ENCODE results near the gene RUNDC1.

Gene RUNDC1

DNA sequence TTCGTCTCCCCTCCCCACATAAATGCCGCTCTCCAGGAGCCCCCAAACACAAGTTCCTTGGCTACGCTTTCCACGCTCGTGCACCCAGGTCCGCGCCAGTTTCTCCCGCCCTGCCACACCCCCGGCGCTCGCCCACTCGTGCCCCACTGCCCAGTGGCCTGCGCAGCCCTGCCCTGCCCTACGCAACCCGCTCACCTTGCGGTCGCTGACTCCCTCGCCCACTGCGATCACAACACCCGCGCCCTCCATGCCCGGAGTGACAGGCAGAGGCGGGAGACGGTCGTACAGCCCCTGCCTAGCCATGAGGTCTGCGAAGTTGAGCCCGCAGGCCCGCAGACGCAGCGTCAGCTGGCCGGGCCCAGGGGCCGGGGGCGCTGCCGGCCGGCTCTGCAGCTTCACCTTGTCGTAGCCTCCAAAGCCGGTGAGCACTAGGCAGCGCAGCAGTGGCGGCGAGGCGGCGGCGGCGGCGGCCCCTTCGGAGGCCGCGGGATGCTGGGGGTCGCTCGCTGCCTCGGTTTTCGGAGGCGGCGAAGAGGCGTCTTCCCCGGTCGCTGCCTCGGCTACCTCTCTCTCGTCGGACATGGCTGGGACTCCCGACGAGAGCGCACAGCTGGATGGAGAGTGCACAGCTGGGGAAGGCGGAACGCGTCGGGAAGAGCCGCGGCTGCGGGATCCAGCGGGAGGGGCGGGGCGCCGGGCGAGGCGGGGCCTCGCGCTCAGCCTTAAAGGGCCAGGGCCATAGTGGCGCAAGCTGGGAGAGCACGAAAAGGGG, 41.6 kb downstream of the RUNDC1 start, which contains the start of gene VAT1:
TSS of gene VAT1 (minus strand) at position 645 of the 772 bp plus-strand sequence. CDS start at position 582, 63 bp downstream.
- Histone ChIP-seq H3K4me3 (ENCODE audit: low read length) (peak within 1 kb of the TSS; percentile 99), H3K27me3 (replicated peaks; ENCODE audit: control insufficient read depth, insufficient read depth, low read length) (no peaks in the 10 kb centered on the region), H3K9ac (ENCODE audit: low read length) (peak within 1 kb of the TSS; percentile 98), H3K9me3 (ENCODE audit: control insufficient read depth, low read length) (no peaks in the 10 kb centered on the region), H3K36me3 (ENCODE audit: control insufficient read depth, insufficient read depth, low read length, severe bottlenecking) (peaks cover 16% of the 10 kb centered on the region), H3K4me1 (ENCODE audit: control insufficient read depth, insufficient read depth, low read length) (peaks cover 30% of the 10 kb centered on the region)
- DNase-seq (ENCODE audit: low read depth) = peak; percentile 92

DNA sequence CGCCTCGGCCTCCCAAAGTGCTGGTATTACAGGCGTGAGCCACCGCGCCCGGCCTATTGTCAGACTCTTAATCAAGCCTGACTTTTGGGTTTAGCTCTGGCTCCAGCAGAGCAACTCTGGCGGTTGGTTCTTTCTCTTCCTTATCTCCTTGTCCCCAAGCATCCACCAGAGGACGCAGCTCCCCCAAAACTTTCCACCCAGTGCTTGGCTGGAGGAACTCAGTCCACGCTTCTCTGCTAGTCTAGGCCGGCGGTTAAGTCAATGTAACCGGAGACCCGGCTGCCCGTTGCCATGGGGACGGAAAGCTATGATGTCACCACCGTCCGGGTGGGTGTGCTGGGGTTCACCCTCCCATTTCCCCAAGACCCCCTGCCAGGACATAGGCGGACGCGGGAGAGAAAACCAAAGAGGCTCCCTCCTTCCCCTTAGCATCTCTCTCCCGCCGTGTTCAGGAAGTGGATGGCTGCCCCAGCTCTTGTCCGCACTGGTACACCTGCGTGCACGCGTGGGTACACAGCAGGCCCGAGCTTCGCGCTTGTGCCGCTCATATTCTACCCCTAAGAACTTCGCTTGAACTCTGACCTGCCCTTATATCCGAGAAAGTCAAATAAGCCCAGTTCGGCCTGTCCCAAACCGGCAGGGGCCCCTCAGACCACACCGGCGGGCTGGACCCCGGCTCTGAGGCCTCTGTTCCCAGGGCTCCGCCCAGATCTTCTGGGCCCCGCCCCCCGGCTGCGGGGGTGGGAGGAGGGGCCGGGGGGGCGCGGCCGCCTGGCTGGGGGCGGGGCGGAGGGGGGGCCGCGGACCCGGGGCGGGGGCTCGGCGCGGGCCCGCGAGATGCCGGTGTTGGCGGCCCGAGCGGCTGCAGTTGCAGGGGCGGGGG, 44.3 kb downstream of the RUNDC1 start, which contains the start of gene RND2:
TSS of gene RND2 (plus strand) at position 825 of the 883 bp plus-strand sequence. CDS start 117 bp downstream, outside the sequence.
- H3K27me3 ChIP-seq (replicated peaks; ENCODE audit: control insufficient read depth, insufficient read depth, low read length) = no peaks in the 10 kb centered on the region
- DNase-seq (ENCODE audit: low read depth) = peak; percentile 98
- no peaks in the 10 kb centered on the region for H3K36me3 ChIP-seq (ENCODE audit: control insufficient read depth, insufficient read depth, low read length, severe bottlenecking)
- peaks cover 15% of the 10 kb centered on the region for H3K4me1 ChIP-seq (ENCODE audit: control insufficient read depth, insufficient read depth, low read length)
- peak within 1 kb of the TSS; percentile 69 for H3K9ac ChIP-seq (ENCODE audit: low read length)
- H3K9me3 ChIP-seq (ENCODE audit: control insufficient read depth, low read length) = no peaks in the 10 kb centered on the region
- H3K4me3 ChIP-seq (ENCODE audit: low read length) = peak within 1 kb of the TSS; percentile 81

DNA sequence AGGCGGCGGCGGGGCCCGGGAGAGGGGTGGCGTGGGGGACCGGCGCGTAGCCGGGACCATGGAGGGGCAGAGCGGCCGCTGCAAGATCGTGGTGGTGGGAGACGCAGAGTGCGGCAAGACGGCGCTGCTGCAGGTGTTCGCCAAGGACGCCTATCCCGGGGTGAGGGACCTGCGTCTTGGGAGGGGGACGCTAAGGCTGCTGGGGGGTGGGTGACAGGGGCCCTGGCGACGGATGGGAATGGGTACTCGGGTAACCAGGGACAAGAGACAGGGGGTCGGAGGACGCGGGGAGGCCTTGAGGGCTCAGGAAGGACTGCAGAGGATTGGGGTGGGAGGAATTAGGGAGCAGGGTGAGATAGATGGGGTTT, 44.9 kb downstream of the RUNDC1 start:
- Histone ChIP-seq H3K4me3 (ENCODE audit: low read length) (no peak overlapping the region), H3K4me1 (ENCODE audit: control insufficient read depth, insufficient read depth, low read length) (peaks cover 14% of the 10 kb centered on the region), H3K27me3 (replicated peaks; ENCODE audit: control insufficient read depth, insufficient read depth, low read length) (no peaks in the 10 kb centered on the region), H3K36me3 (ENCODE audit: control insufficient read depth, insufficient read depth, low read length, severe bottlenecking) (no peaks in the 10 kb centered on the region), H3K9ac (ENCODE audit: low read length) (no peak overlapping the region), H3K9me3 (ENCODE audit: control insufficient read depth, low read length) (no peaks in the 10 kb centered on the region)
- DNase-seq (ENCODE audit: low read depth) = no peak

DNA sequence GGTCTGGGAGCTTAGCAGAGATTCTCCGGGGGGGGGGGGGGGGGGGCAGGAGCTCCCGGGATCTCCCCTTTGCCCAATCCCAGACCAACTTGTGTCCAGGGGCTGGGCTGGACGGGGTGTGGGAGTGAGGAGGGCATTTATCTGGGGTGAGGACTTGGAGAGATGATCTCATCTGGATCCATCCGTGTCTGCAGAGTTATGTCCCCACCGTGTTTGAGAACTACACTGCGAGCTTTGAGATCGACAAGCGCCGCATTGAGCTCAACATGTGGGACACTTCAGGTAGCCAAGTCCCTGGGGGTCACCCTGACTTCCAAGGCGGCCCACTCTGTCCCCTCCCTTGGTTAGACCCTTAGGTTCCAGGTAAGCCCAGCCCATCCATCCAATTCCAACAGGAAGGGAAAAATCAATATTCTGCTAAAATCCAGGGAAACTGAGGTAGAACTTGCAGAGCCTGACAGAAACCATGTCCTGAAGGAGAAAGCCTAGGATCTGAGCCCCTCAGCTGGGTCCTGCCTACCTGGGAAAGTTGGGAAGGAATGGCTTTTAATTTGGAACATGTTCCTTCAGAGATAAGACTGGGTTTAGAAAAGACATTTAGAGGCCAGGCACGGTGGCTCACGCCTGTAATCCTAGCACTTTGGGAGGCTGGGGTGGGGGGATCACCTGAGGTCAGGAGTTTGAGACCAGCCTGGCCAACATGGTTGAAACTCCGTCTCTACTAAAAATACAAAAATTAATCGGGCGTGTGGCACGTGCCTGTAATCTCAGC, 45.6 kb downstream of the RUNDC1 start:
- DNase-seq (ENCODE audit: low read depth) = no peak
- peaks cover 14% of the 10 kb centered on the region for H3K4me1 ChIP-seq (ENCODE audit: control insufficient read depth, insufficient read depth, low read length)
- H3K4me3 ChIP-seq (ENCODE audit: low read length) = no peak overlapping the region

DNA sequence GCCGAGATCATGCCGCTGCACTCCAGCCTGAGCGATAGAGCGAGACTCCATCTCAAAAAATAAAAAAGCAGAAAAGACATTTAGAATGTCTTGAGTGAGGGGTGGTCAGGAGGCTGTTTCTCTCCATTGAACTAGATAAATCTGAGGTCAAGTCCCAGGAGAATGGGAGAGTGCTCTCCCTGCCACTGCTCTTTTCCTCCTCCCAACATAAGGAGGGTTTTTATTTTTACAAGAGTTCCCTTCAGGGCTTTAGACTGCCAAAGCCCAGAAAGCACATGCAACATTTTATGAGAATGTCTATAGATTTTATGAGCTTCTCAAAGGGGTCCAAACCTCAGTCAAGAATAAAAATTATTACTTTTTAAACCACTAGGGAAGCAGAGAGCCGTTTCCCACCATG, 46.2 kb downstream of the RUNDC1 start:
- no peaks in the 10 kb centered on the region for H3K27me3 ChIP-seq (replicated peaks; ENCODE audit: control insufficient read depth, insufficient read depth, low read length)
- no peaks in the 10 kb centered on the region for H3K36me3 ChIP-seq (ENCODE audit: control insufficient read depth, insufficient read depth, low read length, severe bottlenecking)
- H3K4me1 ChIP-seq (ENCODE audit: control insufficient read depth, insufficient read depth, low read length) = peaks cover 14% of the 10 kb centered on the region
- no peak for DNase-seq (ENCODE audit: low read depth)
- no peak overlapping the region for H3K9ac ChIP-seq (ENCODE audit: low read length)
- no peaks in the 10 kb centered on the region for H3K9me3 ChIP-seq (ENCODE audit: control insufficient read depth, low read length)
- H3K4me3 ChIP-seq (ENCODE audit: low read length) = no peak overlapping the region

More for the DNA sequence above, 45.6 kb downstream of the RUNDC1 start:
- no peaks in the 10 kb centered on the region for H3K27me3 ChIP-seq (replicated peaks; ENCODE audit: control insufficient read depth, insufficient read depth, low read length)
- H3K9ac ChIP-seq (ENCODE audit: low read length) = no peak overlapping the region
- no peaks in the 10 kb centered on the region for H3K9me3 ChIP-seq (ENCODE audit: control insufficient read depth, low read length)
- no peaks in the 10 kb centered on the region for H3K36me3 ChIP-seq (ENCODE audit: control insufficient read depth, insufficient read depth, low read length, severe bottlenecking)

DNA sequence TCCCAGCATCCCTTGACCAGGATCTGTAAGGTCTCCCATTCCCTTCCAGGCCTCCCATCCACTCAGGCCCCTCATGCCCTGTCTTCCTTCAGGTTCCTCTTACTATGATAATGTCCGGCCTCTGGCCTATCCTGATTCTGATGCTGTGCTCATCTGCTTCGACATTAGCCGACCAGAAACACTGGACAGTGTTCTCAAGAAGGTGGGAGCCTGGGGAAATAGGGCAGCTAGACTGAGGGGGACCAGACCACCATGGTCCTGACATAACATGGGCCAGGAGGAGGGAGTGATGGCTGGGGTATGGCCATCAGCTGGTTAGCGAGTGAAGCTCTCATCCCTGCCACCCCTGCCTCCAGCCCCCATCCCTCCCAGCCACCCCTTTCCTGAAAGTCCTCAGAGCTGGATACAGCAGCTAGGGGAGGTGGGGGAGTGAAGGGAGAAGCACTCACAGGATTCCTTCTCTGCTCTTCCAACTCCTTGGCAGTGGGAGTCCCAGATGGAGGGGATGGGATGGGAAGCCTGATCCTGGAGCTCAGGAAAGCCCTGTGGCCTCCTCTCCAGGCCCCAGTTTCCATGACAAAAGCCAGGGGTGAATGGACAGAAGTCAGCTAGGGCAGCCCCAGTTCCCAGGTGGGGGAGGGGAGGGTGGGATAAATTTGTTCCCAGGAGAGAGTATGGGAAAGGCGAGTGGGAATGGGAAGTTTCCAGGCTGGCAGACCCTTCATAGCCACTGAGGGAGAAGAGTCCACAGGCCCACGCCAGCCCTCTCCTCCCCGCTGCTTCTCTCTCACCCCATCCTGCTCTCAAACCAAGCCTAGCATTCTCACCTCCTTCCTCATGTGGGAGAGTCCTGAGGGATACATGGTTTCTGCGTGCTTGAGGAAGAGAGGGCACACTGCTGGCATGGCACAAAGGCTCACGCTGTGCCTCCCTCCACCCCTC, 47.0 kb downstream of the RUNDC1 start:
- Histone ChIP-seq H3K27me3 (replicated peaks; ENCODE audit: control insufficient read depth, insufficient read depth, low read length) (no peaks in the 10 kb centered on the region), H3K9ac (ENCODE audit: low read length) (no peak overlapping the region), H3K36me3 (ENCODE audit: control insufficient read depth, insufficient read depth, low read length, severe bottlenecking) (no peaks in the 10 kb centered on the region), H3K4me3 (ENCODE audit: low read length) (no peak overlapping the region), H3K9me3 (ENCODE audit: control insufficient read depth, low read length) (no peaks in the 10 kb centered on the region), H3K4me1 (ENCODE audit: control insufficient read depth, insufficient read depth, low read length) (peaks cover 14% of the 10 kb centered on the region)
- DNase-seq (ENCODE audit: low read depth) = no peak

DNA sequence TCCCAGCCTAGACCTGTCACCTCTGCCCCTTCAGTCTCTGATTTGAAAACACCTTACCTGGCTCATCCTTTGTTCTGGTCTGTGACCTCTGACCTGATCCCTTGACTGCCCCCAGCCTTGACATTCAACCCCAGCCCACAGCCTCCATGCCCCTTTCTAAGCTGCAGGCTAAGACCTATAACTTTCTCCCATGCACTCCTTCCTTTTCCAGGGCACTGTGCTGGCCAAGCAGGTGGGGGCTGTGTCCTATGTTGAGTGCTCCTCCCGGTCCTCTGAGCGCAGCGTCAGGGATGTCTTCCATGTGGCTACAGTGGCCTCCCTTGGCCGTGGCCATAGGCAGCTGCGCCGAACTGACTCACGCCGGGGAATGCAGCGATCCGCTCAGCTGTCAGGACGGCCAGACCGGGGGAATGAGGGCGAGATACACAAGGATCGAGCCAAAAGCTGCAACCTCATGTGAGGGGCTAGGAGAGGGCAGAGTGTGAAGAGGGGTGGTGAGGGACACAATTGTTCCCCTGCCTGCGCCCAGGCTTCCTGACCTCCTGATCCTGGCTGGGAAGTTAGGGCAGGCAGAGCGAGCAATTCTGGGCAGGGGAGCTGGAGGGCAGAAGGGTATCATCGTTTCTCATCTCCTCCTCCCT, 48.0 kb downstream of the RUNDC1 start:
- DNase-seq (ENCODE audit: low read depth) = no peak
- Histone ChIP-seq H3K9ac (ENCODE audit: low read length) (no peak overlapping the region), H3K36me3 (ENCODE audit: control insufficient read depth, insufficient read depth, low read length, severe bottlenecking) (no peaks in the 10 kb centered on the region), H3K27me3 (replicated peaks; ENCODE audit: control insufficient read depth, insufficient read depth, low read length) (no peaks in the 10 kb centered on the region), H3K9me3 (ENCODE audit: control insufficient read depth, low read length) (no peaks in the 10 kb centered on the region), H3K4me3 (ENCODE audit: low read length) (no peak overlapping the region), H3K4me1 (ENCODE audit: control insufficient read depth, insufficient read depth, low read length) (peaks cover 14% of the 10 kb centered on the region)

DNA sequence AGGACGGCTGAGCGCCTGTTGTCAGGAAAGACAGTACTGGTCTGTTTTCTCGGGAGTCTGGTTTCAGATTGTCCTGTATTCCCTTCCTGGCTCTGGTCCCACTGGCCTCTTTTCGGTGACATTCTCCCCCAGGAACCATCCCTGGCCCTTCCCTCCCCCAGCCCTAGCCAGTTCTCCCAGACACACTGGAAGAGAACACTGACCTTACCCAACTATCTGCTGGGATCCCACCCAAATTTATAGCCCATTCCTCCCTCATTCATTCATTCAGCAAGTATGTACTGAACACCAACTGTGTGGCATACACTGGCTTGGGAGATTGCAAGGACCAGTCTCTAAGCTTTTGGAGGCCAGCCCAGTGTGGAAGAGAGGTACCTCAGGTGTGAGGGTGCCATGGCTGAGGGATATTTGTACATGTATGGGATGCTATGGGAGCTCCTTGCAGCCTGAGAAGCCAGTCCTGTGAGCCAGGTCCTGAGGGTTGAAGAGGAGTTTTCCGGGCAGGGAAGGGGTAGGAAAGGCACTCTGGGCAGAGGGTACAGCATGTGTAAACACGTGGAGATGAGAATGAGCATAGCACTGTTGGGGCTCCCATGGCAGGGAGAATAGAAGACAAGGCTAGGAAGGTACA, 49.9 kb downstream of the RUNDC1 start:
- H3K4me3 ChIP-seq (ENCODE audit: low read length) = no peak overlapping the region
- no peak for DNase-seq (ENCODE audit: low read depth)
- no peaks in the 10 kb centered on the region for H3K36me3 ChIP-seq (ENCODE audit: control insufficient read depth, insufficient read depth, low read length, severe bottlenecking)

DNA sequence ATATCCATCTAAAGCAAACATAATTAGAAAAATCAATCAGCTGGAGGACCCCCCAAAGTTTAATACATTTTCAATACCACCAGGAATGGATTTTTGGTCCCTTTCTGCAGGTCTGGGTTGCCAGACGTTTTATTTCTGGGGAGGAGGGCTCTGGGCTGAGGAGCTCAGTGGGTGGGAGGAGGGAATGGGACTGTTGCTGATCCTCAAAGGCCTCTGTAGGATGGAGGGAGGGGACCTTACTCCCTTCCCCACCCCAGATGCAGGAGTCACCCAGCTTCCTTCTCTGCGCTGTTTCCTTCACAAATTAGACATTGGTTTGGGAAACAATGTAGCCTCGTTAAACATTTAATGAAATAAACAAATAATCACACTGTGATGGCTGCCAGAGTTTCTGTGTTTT, 51.3 kb downstream of the RUNDC1 start:
- no peaks in the 10 kb centered on the region for H3K36me3 ChIP-seq (ENCODE audit: control insufficient read depth, insufficient read depth, low read length, severe bottlenecking)
- DNase-seq (ENCODE audit: low read depth) = no peak
- peaks cover 8% of the 10 kb centered on the region for H3K27me3 ChIP-seq (replicated peaks; ENCODE audit: control insufficient read depth, insufficient read depth, low read length)
- H3K9ac ChIP-seq (ENCODE audit: low read length) = no peak overlapping the region
- H3K4me1 ChIP-seq (ENCODE audit: control insufficient read depth, insufficient read depth, low read length) = peaks cover 10% of the 10 kb centered on the region
- no peak overlapping the region for H3K4me3 ChIP-seq (ENCODE audit: low read length)
- H3K9me3 ChIP-seq (ENCODE audit: control insufficient read depth, low read length) = no peaks in the 10 kb centered on the region

More for the DNA sequence above, 49.9 kb downstream of the RUNDC1 start:
- H3K9ac ChIP-seq (ENCODE audit: low read length) = peak overlapping the region; percentile 54
- peaks cover 10% of the 10 kb centered on the region for H3K4me1 ChIP-seq (ENCODE audit: control insufficient read depth, insufficient read depth, low read length)
- H3K27me3 ChIP-seq (replicated peaks; ENCODE audit: control insufficient read depth, insufficient read depth, low read length) = peaks cover 8% of the 10 kb centered on the region
- H3K9me3 ChIP-seq (ENCODE audit: control insufficient read depth, low read length) = no peaks in the 10 kb centered on the region
